ENCODE data around the gene TJAP1.
"Not testable (repeated sequence)": the region's sequence is repeated elsewhere in the genome, so short reads cannot be mapped to it uniquely, and the experiment has no call there.

Gene TJAP1

DNA sequence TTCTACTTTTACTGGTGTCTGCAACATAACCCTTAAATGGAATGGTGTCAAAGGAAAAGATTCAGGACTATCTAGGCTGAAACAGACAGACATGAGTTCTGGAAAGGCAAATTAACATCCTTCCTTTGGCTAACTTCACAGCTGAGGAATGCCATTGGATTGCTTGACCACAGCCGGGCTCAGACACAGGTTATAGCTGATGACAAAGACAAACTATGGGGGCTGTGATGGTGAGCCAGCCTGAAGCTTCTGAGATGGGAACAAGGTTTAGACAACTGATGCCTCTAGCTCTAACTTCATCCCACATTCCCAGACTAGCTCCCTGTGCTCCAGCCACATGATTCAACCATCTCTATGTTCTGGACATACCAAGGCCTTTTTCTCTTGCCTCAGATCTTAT, 54.8 kb downstream of the TJAP1 start:
- no peak overlapping the region for H3K4me3 ChIP-seq
- TF ChIP-seq, protein P1, sequence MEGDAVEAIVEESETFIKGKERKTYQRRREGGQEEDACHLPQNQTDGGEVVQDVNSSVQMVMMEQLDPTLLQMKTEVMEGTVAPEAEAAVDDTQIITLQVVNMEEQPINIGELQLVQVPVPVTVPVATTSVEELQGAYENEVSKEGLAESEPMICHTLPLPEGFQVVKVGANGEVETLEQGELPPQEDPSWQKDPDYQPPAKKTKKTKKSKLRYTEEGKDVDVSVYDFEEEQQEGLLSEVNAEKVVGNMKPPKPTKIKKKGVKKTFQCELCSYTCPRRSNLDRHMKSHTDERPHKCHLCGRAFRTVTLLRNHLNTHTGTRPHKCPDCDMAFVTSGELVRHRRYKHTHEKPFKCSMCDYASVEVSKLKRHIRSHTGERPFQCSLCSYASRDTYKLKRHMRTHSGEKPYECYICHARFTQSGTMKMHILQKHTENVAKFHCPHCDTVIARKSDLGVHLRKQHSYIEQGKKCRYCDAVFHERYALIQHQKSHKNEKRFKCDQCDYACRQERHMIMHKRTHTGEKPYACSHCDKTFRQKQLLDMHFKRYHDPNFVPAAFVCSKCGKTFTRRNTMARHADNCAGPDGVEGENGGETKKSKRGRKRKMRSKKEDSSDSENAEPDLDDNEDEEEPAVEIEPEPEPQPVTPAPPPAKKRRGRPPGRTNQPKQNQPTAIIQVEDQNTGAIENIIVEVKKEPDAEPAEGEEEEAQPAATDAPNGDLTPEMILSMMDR (IDR thresholded peaks at IDR 0.05) = no peak
- no peak overlapping the region for H3K27ac ChIP-seq
- DNase-seq (ENCODE audit: low spot score) = no peak

GRCh38 chr6:43538986-43539385, 61.6 kb downstream of the TJAP1 start:
- H3K27ac ChIP-seq; DNase-seq (ENCODE audit: low spot score); H3K4me3 ChIP-seq: not testable (repeated sequence)

DNA sequence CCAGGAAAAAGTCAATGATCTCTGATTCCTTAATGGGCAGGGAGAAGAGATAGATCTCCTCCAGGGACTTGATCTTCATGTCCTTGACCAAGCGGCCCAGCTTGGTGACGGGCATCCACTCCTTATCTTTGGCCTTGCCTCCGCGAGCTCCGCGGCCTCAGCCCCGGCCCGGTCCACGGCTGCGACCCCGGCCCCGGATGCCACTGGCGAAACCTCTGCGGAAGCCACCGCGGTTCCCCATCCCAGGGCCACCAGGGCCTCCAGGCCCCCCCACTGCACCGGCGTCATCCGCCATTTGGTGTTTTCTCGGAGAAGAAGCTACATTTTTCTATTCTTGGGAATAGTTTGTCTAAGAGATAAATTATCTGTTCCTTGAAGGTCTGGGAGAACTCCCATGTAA, 62.0 kb downstream of the TJAP1 start:
- H3K27ac ChIP-seq; DNase-seq (ENCODE audit: low spot score); H3K4me3 ChIP-seq: not testable (repeated sequence)

DNA sequence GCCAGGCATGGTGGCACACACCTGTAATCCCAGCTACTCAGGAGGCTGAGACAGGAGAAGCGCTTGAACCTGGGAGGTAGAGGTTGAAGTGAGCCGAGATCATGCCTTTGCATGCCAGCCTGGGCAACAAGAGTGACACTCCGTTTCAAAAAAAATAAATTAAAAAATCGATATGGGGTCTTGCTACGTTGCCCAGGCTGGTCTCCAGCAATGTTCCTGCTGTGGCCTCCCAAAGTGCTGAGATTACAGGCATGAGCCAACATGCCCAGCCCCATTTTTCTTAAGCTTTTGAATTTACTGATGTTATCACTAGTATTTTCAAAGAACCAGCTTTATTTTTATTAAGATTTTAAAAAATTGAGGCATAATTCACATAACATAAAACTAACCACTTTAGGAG, 63.1 kb downstream of the TJAP1 start:
- no peak for DNase-seq (ENCODE audit: low spot score)
- Histone ChIP-seq H3K4me3 (no peak overlapping the region), H3K27ac (no peak overlapping the region)

DNA sequence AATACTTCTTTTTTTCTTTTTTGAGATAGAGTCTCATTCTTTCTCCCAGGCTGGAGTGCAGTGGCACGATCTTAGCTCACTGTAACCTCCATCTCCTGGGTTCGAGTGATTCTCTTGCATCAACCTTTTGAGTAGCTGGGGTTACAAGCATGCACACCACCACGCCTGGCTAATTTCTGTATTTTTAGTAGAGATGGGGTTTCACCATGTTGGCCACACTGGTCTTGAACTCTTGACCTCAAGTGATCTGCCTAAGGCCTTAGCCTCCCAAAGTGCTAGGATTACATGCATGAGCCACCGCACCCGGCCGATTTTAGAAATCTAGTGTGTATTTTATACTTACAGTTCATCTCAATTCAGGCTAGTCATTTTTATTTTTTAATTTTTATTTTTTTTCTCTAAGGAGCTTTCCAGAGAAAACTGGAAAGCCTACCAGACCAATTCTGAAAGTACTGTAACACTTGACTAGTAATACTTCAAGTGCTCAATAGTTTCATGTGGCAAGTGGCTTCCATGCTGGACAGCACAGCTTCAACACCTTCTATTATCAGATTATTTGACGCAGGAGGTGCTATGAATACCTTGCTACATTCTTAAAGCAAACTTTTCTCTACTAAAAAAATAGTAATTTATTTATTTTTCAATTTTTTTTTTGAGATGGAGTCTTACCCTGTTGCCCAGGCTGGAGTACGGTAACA, 64.6 kb downstream of the TJAP1 start:
- TF ChIP-seq, protein P1 (IDR thresholded peaks at IDR 0.05) = no peak
- H3K4me3 ChIP-seq = no peak overlapping the region
- no peak for DNase-seq (ENCODE audit: low spot score)
- no peak overlapping the region for H3K27ac ChIP-seq

More for the DNA sequence above, 63.1 kb downstream of the TJAP1 start:
- TF ChIP-seq, protein P1 (IDR thresholded peaks at IDR 0.05) = no peak

DNA sequence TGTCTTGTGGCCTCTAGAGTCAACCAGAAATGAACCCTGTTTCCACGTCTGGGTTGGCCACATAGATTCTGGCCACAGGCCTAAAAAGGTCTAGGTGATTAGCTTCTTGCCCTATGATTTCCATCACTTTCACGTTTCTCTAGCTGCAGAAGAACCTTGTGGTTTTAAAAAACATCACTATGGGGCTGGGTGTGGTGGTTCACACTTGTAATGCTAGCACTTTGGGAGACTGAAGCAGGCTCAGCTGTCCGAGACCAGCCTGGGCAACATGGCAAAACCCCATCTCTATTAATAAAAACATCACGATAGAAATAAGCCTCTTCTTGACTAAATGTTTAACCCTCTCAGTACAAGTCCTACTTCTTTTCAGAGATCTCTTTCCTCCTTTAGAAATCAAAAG, 67.1 kb downstream of the TJAP1 start:
- H3K27ac ChIP-seq = no peak overlapping the region
- H3K4me3 ChIP-seq = no peak overlapping the region
- no peak for DNase-seq (ENCODE audit: low spot score)
- TF ChIP-seq, protein P1 (IDR thresholded peaks at IDR 0.05) = no peak

GRCh38 chr6:43547222-43547621, 69.9 kb downstream of the TJAP1 start:
- Histone ChIP-seq H3K27ac (no peak overlapping the region), H3K4me3 (no peak overlapping the region)
- TF ChIP-seq, protein P1 (IDR thresholded peaks at IDR 0.05) = no peak
- no peak for DNase-seq (ENCODE audit: low spot score)

Measured in coronary artery (tissue), 2 donors.